ENCODE measurements around the gene CGNL1. TPM values are rescaled to one million over a fixed set of nuclear protein-coding genes. Genes with fewer than 3 reads are reported as not detected.

Gene CGNL1
- total RNA-seq, 1 donor from 2014 or later = 3.0 TPM

GRCh38 chr15:57332326-57332725 lies 44.0 kb upstream of the CGNL1 start:
- no peaks in the 10 kb centered on the region for H3K27me3 ChIP-seq
- no peak overlapping the region for H2AFZ ChIP-seq (replicated peaks)
- Mint-ChIP-seq H3K27me3 (ENCODE audit: insufficient read depth, low read depth) (peaks cover 4% of the 10 kb centered on the region), H3K36me3 (no peaks in the 10 kb centered on the region), H3K4me1 (peaks cover 8% of the 10 kb centered on the region), H3K27ac (peak overlapping the region; percentile 29), H3K9me3 (peaks cover 3% of the 10 kb centered on the region), H3K4me3 (no peak overlapping the region)
- no peak overlapping the region for H3K4me3 ChIP-seq
- no peak overlapping the region for H3K27ac ChIP-seq
- no peaks in the 10 kb centered on the region for H3K79me2 ChIP-seq (ENCODE audit: low read depth)
- H3K36me3 ChIP-seq = no peaks in the 10 kb centered on the region
- H4K20me1 ChIP-seq (ENCODE audit: low read depth) = no peaks in the 10 kb centered on the region
- no peaks in the 10 kb centered on the region for H3K4me1 ChIP-seq
- DNase-seq (ENCODE audit: low spot score) = no peak
- H3F3A ChIP-seq (ENCODE audit: low read depth) = no peaks in the 10 kb centered on the region
- H3K9me3 ChIP-seq (ENCODE audit: low read depth) = no peaks in the 10 kb centered on the region
- H3K4me2 ChIP-seq = no peak overlapping the region
- TF ChIP-seq EZH2phosphoT487 (IDR thresholded peaks at IDR 0.05) = no peak
- TF ChIP-seq CTCF (IDR thresholded peaks at IDR 0.05) = no peak
- TF ChIP-seq EZH2 (IDR thresholded peaks at IDR 0.05) = no peak
- no peak overlapping the region for H3K9ac ChIP-seq

- Histone ChIP-seq H3K27me3 (no peaks in the 10 kb centered on the region), H3K27ac (no peak overlapping the region), H3K9me3 (ENCODE audit: low read depth) (no peaks in the 10 kb centered on the region), H3F3A (ENCODE audit: low read depth) (no peaks in the 10 kb centered on the region), H2AFZ (replicated peaks) (no peak overlapping the region), H3K36me3 (no peaks in the 10 kb centered on the region), H3K79me2 (ENCODE audit: low read depth) (no peaks in the 10 kb centered on the region), H3K4me2 (no peak overlapping the region), H3K9ac (no peak overlapping the region), H4K20me1 (ENCODE audit: low read depth) (no peaks in the 10 kb centered on the region), H3K4me1 (no peaks in the 10 kb centered on the region), H3K4me3 (no peak overlapping the region)
- H3K36me3 Mint-ChIP-seq = no peaks in the 10 kb centered on the region
- no peak overlapping the region for H3K4me3 Mint-ChIP-seq
- peak overlapping the region; percentile 37 for H3K27ac Mint-ChIP-seq
- H3K4me1 Mint-ChIP-seq = peaks cover 11% of the 10 kb centered on the region
- no peak for DNase-seq (ENCODE audit: low spot score)
- H3K27me3 Mint-ChIP-seq (ENCODE audit: insufficient read depth, low read depth) = peaks cover 4% of the 10 kb centered on the region
- peaks cover 5% of the 10 kb centered on the region for H3K9me3 Mint-ChIP-seq
- no peak for TF ChIP-seq CTCF (IDR thresholded peaks at IDR 0.05)
- TF ChIP-seq EZH2phosphoT487 (IDR thresholded peaks at IDR 0.05) = no peak
- TF ChIP-seq EZH2 (IDR thresholded peaks at IDR 0.05) = no peak
Observed at GRCh38 chr15:57333487-57333886, 42.8 kb upstream of the CGNL1 start.

GRCh38 chr15:57334257-57334656 lies 42.0 kb upstream of the CGNL1 start:
- peaks cover 11% of the 10 kb centered on the region for H3K4me1 Mint-ChIP-seq
- H3K79me2 ChIP-seq (ENCODE audit: low read depth) = no peaks in the 10 kb centered on the region
- H3K9me3 ChIP-seq (ENCODE audit: low read depth) = no peaks in the 10 kb centered on the region
- H3K27ac Mint-ChIP-seq = no peak overlapping the region
- TF ChIP-seq EZH2phosphoT487 (IDR thresholded peaks at IDR 0.05) = no peak
- no peak for TF ChIP-seq CTCF (IDR thresholded peaks at IDR 0.05)
- no peak for TF ChIP-seq EZH2 (IDR thresholded peaks at IDR 0.05)
- no peak for DNase-seq (ENCODE audit: low spot score)
- H3K36me3 ChIP-seq = no peaks in the 10 kb centered on the region
- peaks cover 4% of the 10 kb centered on the region for H3K27me3 Mint-ChIP-seq (ENCODE audit: insufficient read depth, low read depth)
- H3K27ac ChIP-seq = no peak overlapping the region
- H3K36me3 Mint-ChIP-seq = no peaks in the 10 kb centered on the region
- H4K20me1 ChIP-seq (ENCODE audit: low read depth) = no peaks in the 10 kb centered on the region
- H3K9me3 Mint-ChIP-seq = peaks cover 8% of the 10 kb centered on the region
- H3K27me3 ChIP-seq = no peaks in the 10 kb centered on the region
- H3K4me3 ChIP-seq = no peak overlapping the region
- no peaks in the 10 kb centered on the region for H3K4me1 ChIP-seq
- H3K9ac ChIP-seq = no peak overlapping the region
- H3K4me2 ChIP-seq = no peak overlapping the region
- no peak overlapping the region for H3K4me3 Mint-ChIP-seq
- H2AFZ ChIP-seq (replicated peaks) = no peak overlapping the region
- no peaks in the 10 kb centered on the region for H3F3A ChIP-seq (ENCODE audit: low read depth)
